ENCODE results near the gene ASAP3.

- TF ChIP-seq CTCF (IDR thresholded peaks at IDR 0.05; ENCODE audit: insufficient read depth, low read depth, low read length) = no peak
- no peak for TF ChIP-seq EZH2 (IDR thresholded peaks at IDR 0.05; ENCODE audit: insufficient read depth, low read length)
These were observed 25.9 kb upstream of the ASAP3 start for GRCh38 chr1:23509896-23510295.
